Mucosa of gallbladder (tissue), 1 donor: Measurements from ENCODE around the gene UBE2I. TPM values are rescaled to one million over a fixed set of nuclear protein-coding genes. Genes with fewer than 3 reads are reported as not detected.
"Not testable (repeated sequence)": the region's sequence is repeated elsewhere in the genome, so short reads cannot be mapped to it uniquely, and the experiment has no call there.

Experiments
- DNase-seq: peaks from one replicate; pipeline ENCODE4 v3.0.0-alpha.2; 2020; ENCODE audit warnings: low spot score
- total RNA-seq: library from RNA; stranded (reverse); gene quantifications from one replicate; pipeline ENCODE4 v1.2.1, GENCODE V29; 2021
- donor health status: DM: no; HTN: no; CAD: no.

Gene UBE2I
- total RNA-seq, 1 donor from 2014 or later = 100 TPM

- DNase-seq = no peak
Observed at GRCh38 chr16:1313721-1314369, 4.4 kb downstream of the UBE2I start.

- DNase-seq = no peak
Observed at GRCh38 chr16:1314399-1315068, 5.1 kb downstream of the UBE2I start.

GRCh38 chr16:1315081-1316032 is 5.9 kb downstream of the UBE2I start:
- DNase-seq = no peak

GRCh38 chr16:1316033-1316405 is 6.6 kb downstream of the UBE2I start:
- DNase-seq = no peak

GRCh38 chr16:1317479-1318267 is 8.2 kb downstream of the UBE2I start:
- no peak for DNase-seq

GRCh38 chr16:1318268-1318545 is 8.8 kb downstream of the UBE2I start:
- DNase-seq = no peak

GRCh38 chr16:1319041-1319440 is 9.6 kb downstream of the UBE2I start:
- DNase-seq = no peak

GRCh38 chr16:1320097-1320496 is 10.7 kb downstream of the UBE2I start:
- DNase-seq = no peak

GRCh38 chr16:1320658-1321240 is 11.3 kb downstream of the UBE2I start:
- DNase-seq = no peak

GRCh38 chr16:1322407-1322806 is 13.0 kb downstream of the UBE2I start:
- DNase-seq = no peak

GRCh38 chr16:1323296-1324239 is 14.1 kb downstream of the UBE2I start:
- no peak for DNase-seq

GRCh38 chr16:1324286-1324826 is 14.9 kb downstream of the UBE2I start:
- no peak for DNase-seq

- no peak for DNase-seq
Observed at GRCh38 chr16:1325261-1325660, 15.8 kb downstream of the UBE2I start.

- no peak for DNase-seq
Observed at GRCh38 chr16:1325673-1326371, 16.4 kb downstream of the UBE2I start.

GRCh38 chr16:1326391-1326790 is 17.0 kb downstream of the UBE2I start:
- no peak for DNase-seq

- no peak for DNase-seq
Observed at GRCh38 chr16:1326946-1327618, 17.6 kb downstream of the UBE2I start.

- no peak for DNase-seq
Observed at GRCh38 chr16:1327619-1327947, 18.1 kb downstream of the UBE2I start.

GRCh38 chr16:1328136-1328535 is 18.7 kb downstream of the UBE2I start:
- not testable (repeated sequence) for DNase-seq

GRCh38 chr16:1328961-1329360 is 19.5 kb downstream of the UBE2I start:
- DNase-seq = not testable (repeated sequence)
